GM19372 (cell line): ENCODE results near the gene TP53AIP1.

Experiments used
- ATAC-seq: cut with Tn5 transposase; IDR thresholded peaks from one replicate; pipeline ENCODE4 v1.9.1; 2021; ENCODE audit warnings: mild to moderate bottlenecking, low read depth, moderate library complexity; ENCODE audit not compliant: unreplicated experiment

The TP53AIP1 gene

GRCh38 chr11:128942817-128943427 lies at the start of gene TP53AIP1:
Gene TP53AIP1, minus strand, starts transcription at chr11:128942871. Its CDS starts 5,053 bp downstream, at chr11:128937818.
- no peak for ATAC-seq

GRCh38 chr11:128988242-128988970 lies 45.7 kb upstream of the TP53AIP1 start:
- ATAC-seq: no peak

GRCh38 chr11:128985880-128986279 lies 43.2 kb upstream of the TP53AIP1 start:
- ATAC-seq: no peak

GRCh38 chr11:128983023-128983422 lies 40.4 kb upstream of the TP53AIP1 start:
- ATAC-seq: no peak

- ATAC-seq: no peak
Observed at GRCh38 chr11:128981254-128981653, 38.6 kb upstream of the TP53AIP1 start.

- ATAC-seq: no peak
Observed at GRCh38 chr11:128970598-128971190, 28.0 kb upstream of the TP53AIP1 start.

- ATAC-seq: no peak
Observed at GRCh38 chr11:128968916-128969315, 26.2 kb upstream of the TP53AIP1 start.

- ATAC-seq: no peak
Observed at GRCh38 chr11:128967578-128967977, 24.9 kb upstream of the TP53AIP1 start.

- ATAC-seq: peak; percentile 92
Observed at GRCh38 chr11:128965485-128965884, 22.8 kb upstream of the TP53AIP1 start.

GRCh38 chr11:128964463-128964930 lies 21.8 kb upstream of the TP53AIP1 start:
- ATAC-seq: no peak

- ATAC-seq: no peak
Observed at GRCh38 chr11:128963744-128964325, 21.2 kb upstream of the TP53AIP1 start.

GRCh38 chr11:128962896-128963295 lies 20.2 kb upstream of the TP53AIP1 start:
- no peak for ATAC-seq

- ATAC-seq: no peak
Observed at GRCh38 chr11:128961645-128962044, 19.0 kb upstream of the TP53AIP1 start.

- no peak for ATAC-seq
Observed at GRCh38 chr11:128957202-128957482, 14.5 kb upstream of the TP53AIP1 start.

GRCh38 chr11:128956401-128957201 lies 13.9 kb upstream of the TP53AIP1 start:
- ATAC-seq: no peak

GRCh38 chr11:128955636-128956035 lies 13.0 kb upstream of the TP53AIP1 start:
- no peak for ATAC-seq

- ATAC-seq: no peak
Observed at GRCh38 chr11:128953151-128953550, 10.5 kb upstream of the TP53AIP1 start.

GRCh38 chr11:128949791-128950454 lies 7.3 kb upstream of the TP53AIP1 start:
- ATAC-seq: no peak

GRCh38 chr11:128948583-128948982 lies 5.9 kb upstream of the TP53AIP1 start:
- no peak for ATAC-seq

- no peak for ATAC-seq
Observed at GRCh38 chr11:128947773-128948172, 5.1 kb upstream of the TP53AIP1 start.
